SK-N-SH (cell line): ENCODE measurements around the gene OR2F1. TPM values are rescaled to one million over a fixed set of nuclear protein-coding genes. Genes with fewer than 3 reads are reported as not detected.

Source experiments
- CTCF ChIA-PET: fragments of 300-600, 350-600 bp; formaldehyde crosslinking; extraction: SDS; loops from one replicate; lab custom pipeline; 2021; lab: Yijun Ruan, JAX
- POLR2A ChIA-PET: fragments of 350-600 bp; sonication (Branson Sonifier 250); formaldehyde crosslinking; extraction: SDS; loops from one replicate; lab custom pipeline; 2020; ENCODE audit warnings: antibody characterized with exemption, inconsistent platforms; lab: Yijun Ruan, JAX
- DNase-seq: peaks from one replicate; pipeline ENCODE4 v3.0.0; 2012
- H2AFZ ChIP-seq: fragments of 200-600 bp; sonication (generic); 2 replicates; pipeline ENCODE4 v1.8.1; 2016; ENCODE audit warnings: antibody characterized with exemption, mild to moderate bottlenecking, low read depth
- H3F3A ChIP-seq: fragments of 200-600 bp; sonication (generic); replicated peaks from 2 replicates; pipeline ENCODE3; 2016; ENCODE audit warnings: antibody characterized with exemption, mild to moderate bottlenecking; ENCODE audit not compliant: insufficient read depth
- H3K27ac ChIP-seq, 2 experiments: fragments of 200-500 bp in 1 of 2; fragments of 200-600 bp in 1 of 2; sonication (Bioruptor generic) in 1 of 2; sonication (generic), shearing (Covaris generic) in 1 of 2; 2 replicates each; pipeline versions ENCODE4 v1.5.1 to v1.6.1; 2014 to 2016; ENCODE audit warnings: low read depth in 2 of 2, inconsistent platforms in 1 of 2, low read length in 1 of 2, mild to moderate bottlenecking in 1 of 2, mixed read lengths in 1 of 2
- H3K27me3 ChIP-seq: fragments of 200-600 bp; sonication (generic), shearing (Covaris generic); 2 replicates; pipeline ENCODE4 v1.6.1; 2016; ENCODE audit warnings: mixed run types; ENCODE audit not compliant: insufficient read depth
- H3K36me3 ChIP-seq, 2 experiments: fragments of 200-500 bp in 1 of 2; fragments of 200-600 bp in 1 of 2; sonication (Bioruptor generic) in 1 of 2; sonication (generic) in 1 of 2; replicated peaks in 1 of 2; 2 replicates each; pipeline versions ENCODE3 to v1.5.1; 2014 to 2016; ENCODE audit warnings: low read length in 1 of 2, mild to moderate bottlenecking in 1 of 2; ENCODE audit not compliant: insufficient read depth in 2 of 2, control insufficient read depth in 1 of 2
- H3K4me1 ChIP-seq, 2 experiments: fragments of 200-500 bp in 1 of 2; fragments of 200-600 bp in 1 of 2; sonication (Bioruptor generic) in 1 of 2; sonication (generic), shearing (Covaris generic) in 1 of 2; 2 replicates each; pipeline versions ENCODE4 v1.5.1 to v1.6.1; 2014 to 2016; ENCODE audit warnings: low read depth in 1 of 2, low read length in 1 of 2, mixed run types in 1 of 2; ENCODE audit not compliant: insufficient read depth in 2 of 2, control insufficient read depth in 1 of 2
- H3K4me2 ChIP-seq: fragments of 200-600 bp; sonication (generic), shearing (Covaris generic); 2 replicates; pipeline ENCODE4 v1.6.1; 2017; ENCODE audit warnings: mixed run types
- H3K4me3 ChIP-seq, 2 experiments: fragments of 200-500 bp in 1 of 2; fragments of 200-600 bp in 1 of 2; sonication (Bioruptor generic) in 1 of 2; sonication (generic), shearing (Covaris generic) in 1 of 2; 2 replicates each; pipeline versions ENCODE4 v1.5.1 to v1.8.1; 2014 to 2016; ENCODE audit warnings: low read depth in 2 of 2, inconsistent platforms in 1 of 2, low read length in 1 of 2, mild to moderate bottlenecking in 1 of 2, mixed read lengths in 1 of 2, moderate library complexity in 1 of 2
- H3K79me2 ChIP-seq: fragments of 200-600 bp; sonication (generic); 2 replicates; pipeline ENCODE4 v1.8.1; 2017; ENCODE audit warnings: mild to moderate bottlenecking; ENCODE audit not compliant: insufficient read depth
- H3K9ac ChIP-seq: fragments of 200-600 bp; sonication (generic); 2 replicates; pipeline ENCODE4 v1.6.1; 2017; ENCODE audit warnings: mixed run types
- H3K9me2 ChIP-seq: fragments of 200-600 bp; sonication (generic); 2 replicates; pipeline ENCODE4 v1.6.1; 2017; ENCODE audit warnings: mixed run types
- H3K9me3 ChIP-seq: fragments of 200-600 bp; sonication (generic); 2 replicates; pipeline ENCODE4 v1.6.1; 2017; ENCODE audit warnings: mixed run types, mild to moderate bottlenecking, moderate library complexity
- H4K20me1 ChIP-seq: fragments of 200-600 bp; sonication (generic); 2 replicates; pipeline ENCODE4 v1.6.1; 2017; ENCODE audit warnings: mild to moderate bottlenecking, mixed run types; ENCODE audit not compliant: insufficient read depth
- ELF1 ChIP-seq: IDR thresholded peaks from 2 replicates; pipeline ENCODE4 v1.4.0; 2012
- EZH2phosphoT487 ChIP-seq: fragments of 200-600 bp; sonication (generic); IDR thresholded peaks from 2 replicates; pipeline ENCODE4 v1.6.1; 2017; ENCODE audit warnings: low read depth, mixed run types, mild to moderate bottlenecking, antibody characterized with exemption, moderate library complexity, borderline replicate concordance
- FOSL2 ChIP-seq: IDR thresholded peaks from 2 replicates; pipeline ENCODE4 v1.4.0; 2012; ENCODE audit warnings: low read depth, mild to moderate bottlenecking, moderate library complexity, borderline replicate concordance
- FOXJ3 ChIP-seq: sonication (generic); formaldehyde crosslinking; IDR thresholded peaks from 2 replicates; pipeline ENCODE4 v1.5.1; 2020; ENCODE audit warnings: mild to moderate bottlenecking, missing genetic modification reagents
- FOXM1 ChIP-seq: IDR thresholded peaks from 2 replicates; pipeline ENCODE4 v1.4.0; 2012; ENCODE audit warnings: low read depth, mild to moderate bottlenecking
- JUND ChIP-seq: IDR thresholded peaks from 2 replicates; pipeline ENCODE4 v1.4.0; 2012
- MAX ChIP-seq: IDR thresholded peaks from 2 replicates; pipeline ENCODE4 v1.4.0; 2012; ENCODE audit warnings: low read depth
- MEF2A ChIP-seq: IDR thresholded peaks from 2 replicates; pipeline ENCODE4 v1.4.0; 2012; ENCODE audit warnings: low read depth, borderline replicate concordance
- NRF1 ChIP-seq: IDR thresholded peaks from 2 replicates; pipeline ENCODE4 v1.6.1; 2012; ENCODE audit warnings: low read depth, mild to moderate bottlenecking, low read length
- RAD21 ChIP-seq: IDR thresholded peaks from 2 replicates; pipeline ENCODE4 v1.6.1; 2012; ENCODE audit warnings: mild to moderate bottlenecking, low read length
- RCOR1 ChIP-seq: fragments of 150-350 bp; IDR thresholded peaks from 2 replicates; pipeline ENCODE4 v1.6.1; 2017; ENCODE audit warnings: antibody characterized with exemption, low read length
- RFX5 ChIP-seq: IDR thresholded peaks from 2 replicates; pipeline ENCODE4 v1.6.1; 2012; ENCODE audit warnings: mild to moderate bottlenecking, improper control_type of control experiment, low read length
- RXRA ChIP-seq: IDR thresholded peaks from 2 replicates; pipeline ENCODE4 v1.4.0; 2012; ENCODE audit warnings: low read depth, mild to moderate bottlenecking, borderline replicate concordance
- SIN3A ChIP-seq: IDR thresholded peaks from 2 replicates; pipeline ENCODE4 v1.6.1; 2012; ENCODE audit warnings: low read depth, mild to moderate bottlenecking, low read length, moderate library complexity, borderline replicate concordance
- TAF1 ChIP-seq: IDR thresholded peaks from 2 replicates; pipeline ENCODE4 v1.6.1; 2012; ENCODE audit warnings: low read depth, mild to moderate bottlenecking, low read length, moderate library complexity, borderline replicate concordance
- TCF12 ChIP-seq: IDR thresholded peaks from 2 replicates; pipeline ENCODE4 v1.4.0; 2012
- USF2 ChIP-seq: fragments of 150-350 bp; IDR thresholded peaks from 2 replicates; pipeline ENCODE4 v1.6.1; 2017; ENCODE audit warnings: antibody characterized with exemption, low read length, low read depth, borderline replicate concordance
- ZBTB33 ChIP-seq: IDR thresholded peaks from 2 replicates; pipeline ENCODE4 v1.4.0; 2012; ENCODE audit warnings: low read depth, borderline replicate concordance
- WGBS: methylation state at CpG from one replicate; pipeline ENCODE4 v1.1.6; 2017; ENCODE audit warnings: low lambda C conversion rate; 5-methylcytosine and 5-hydroxymethylcytosine counted together
- polyA plus RNA-seq, 3 experiments: library from polyadenylated mRNA; depleted of rRNA; stranded (reverse); fragments of >200 nt; gene quantifications; 2 replicates each; pipeline ENCODE4 v1.2.3, GENCODE V29; 2012

Gene OR2F1
- polyA plus RNA-seq, 1 of the 3 experiments (the other 2 are of a cell fraction) = 0.10 TPM

GRCh38 chr7:144001543-144001942 lies 46.9 kb downstream of the OR2F1 start:
- H3K4me1 ChIP-seq = peaks cover 0 to 3% of the 10 kb centered on the region in 2 experiments; a peak in 1 of 4 replicates
- H2AFZ ChIP-seq = peak overlapping the region; percentile 78
- peak overlapping the region; percentile 53; the same call in 1 of the 2 replicates for H3K4me2 ChIP-seq
- H3F3A ChIP-seq = no peaks in the 10 kb centered on the region
- H3K79me2 ChIP-seq = no peaks in the 10 kb centered on the region
- no peak overlapping the region for H3K9ac ChIP-seq
- peaks cover 10% of the 10 kb centered on the region; the same call in 1 of the 2 replicates for H3K27me3 ChIP-seq
- peak overlapping the region; percentile 4 to 13; a peak in 2 of 4 replicates for H3K4me3 ChIP-seq
- TF ChIP-seq FOSL2 (peak; percentile 35; the same call in 1 of the 2 replicates), FOXM1 (no peak), MEF2A (no peak)
- no peaks in the 10 kb centered on the region for H3K36me3 ChIP-seq
- H3K9me3 ChIP-seq = no peaks in the 10 kb centered on the region
- CTCF ChIA-PET = no interaction called here
- H3K9me2 ChIP-seq = no peaks in the 10 kb centered on the region
- no peak overlapping the region for H3K27ac ChIP-seq
- H4K20me1 ChIP-seq = no peaks in the 10 kb centered on the region
- 2% methylated on average over 3 of the region's 3 CpGs for WGBS
- POLR2A ChIA-PET = no interaction called here
- DNase-seq = no peak

GRCh38 chr7:144004703-144005102 lies 50.1 kb downstream of the OR2F1 start:
- 10% methylated on average over 5 of the region's 5 CpGs for WGBS
- POLR2A ChIA-PET = no interaction called here
- CTCF ChIA-PET = no interaction called here

More at GRCh38 chr7:144004703-144005102, 50.1 kb downstream of the OR2F1 start:
- H2AFZ ChIP-seq = no peak overlapping the region
- H4K20me1 ChIP-seq = no peaks in the 10 kb centered on the region
- DNase-seq = no peak
- no peak overlapping the region for H3K4me3 ChIP-seq
- H3K27me3 ChIP-seq = peaks cover 10% of the 10 kb centered on the region; the same call in 1 of the 2 replicates
- H3K4me2 ChIP-seq = no peak overlapping the region
- no peak overlapping the region for H3K27ac ChIP-seq
- H3K36me3 ChIP-seq = no peaks in the 10 kb centered on the region
- H3K9ac ChIP-seq = no peak overlapping the region
- no peaks in the 10 kb centered on the region for H3K9me2 ChIP-seq
- no peaks in the 10 kb centered on the region for H3K79me2 ChIP-seq
- no peaks in the 10 kb centered on the region for H3F3A ChIP-seq
- TF ChIP-seq FOSL2 = no peak
- TF ChIP-seq TCF12 = no peak
- TF ChIP-seq MAX = no peak
- no peak for TF ChIP-seq RAD21
- no peak for TF ChIP-seq RCOR1
- TF ChIP-seq RFX5 = no peak
- no peak for TF ChIP-seq SIN3A
- TF ChIP-seq USF2 = no peak
- TF ChIP-seq TAF1 = no peak
- no peak for TF ChIP-seq FOXJ3 (CRISPR knock-in tag)
- TF ChIP-seq EZH2phosphoT487 = no peak
- no peak for TF ChIP-seq JUND
- TF ChIP-seq RXRA = no peak
- TF ChIP-seq NRF1 = no peak
- no peak for TF ChIP-seq ELF1
- no peak for TF ChIP-seq ZBTB33
- H3K9me3 ChIP-seq = no peaks in the 10 kb centered on the region
- peaks cover 0 to 3% of the 10 kb centered on the region in 2 experiments; a peak in 1 of 4 replicates for H3K4me1 ChIP-seq
